Right ventricle myocardium superior (tissue), 1 donor: ENCODE results near the gene OR8B8. TPM values are rescaled to one million over a fixed set of nuclear protein-coding genes. Genes with fewer than 3 reads are reported as not detected.

ENCODE experiments used
- total RNA-seq: library from RNA; stranded (reverse); fragmentation: NEBNext Ultra II Directional; extraction: Animal tissue kit (Norgen Biotek cat#: 25700); gene quantifications from one replicate; pipeline ENCODE4 v1.2.1, GENCODE V29; 2021
- donor health status: DM: no; HTN: yes; CAD: no; lungs with severe emphysema.

Gene OR8B8
- total RNA-seq, 1 donor from 2014 or later, result not detected

Other genes with a start within 250 kb of the OR8B8 start
- gene OR8G1, start 204.6 kb downstream of the OR8B8 start, total RNA-seq, result not detected
- not detected for gene OR8G5, start 189.3 kb downstream of the OR8B8 start, total RNA-seq
- gene OR8D1, start 131.7 kb downstream of the OR8B8 start, total RNA-seq, result not detected
- not detected for gene OR8D2, start 125.5 kb downstream of the OR8B8 start, total RNA-seq
- not detected for gene OR8B2, start 61.2 kb downstream of the OR8B8 start, total RNA-seq
- gene OR8B3, start 46.7 kb downstream of the OR8B8 start, total RNA-seq, result not detected
- not detected for gene OR8B4, start 20.8 kb downstream of the OR8B8 start, total RNA-seq
- gene OR8B12, start 98.0 kb upstream of the OR8B8 start, total RNA-seq, result not detected
- gene OR8A1, start 124.3 kb upstream of the OR8B8 start, total RNA-seq, result not detected
- not detected for gene PANX3, start 165.7 kb upstream of the OR8B8 start, total RNA-seq
- 18.2 TPM for gene TBRG1, start 177.2 kb upstream of the OR8B8 start, total RNA-seq
- 83.4 TPM for gene SIAE, start 228.0 kb upstream of the OR8B8 start, total RNA-seq
- 2.7 TPM for gene SPA17, start 228.2 kb upstream of the OR8B8 start, total RNA-seq